ENCODE results near the gene AIFM2. TPM values are rescaled to one million over a fixed set of nuclear protein-coding genes. Genes with fewer than 3 reads are reported as not detected.

AIFM2 gene
- total and polyA plus RNA-seq, 9 of the 15 experiments (the other 6 are each of a cell fraction or from before 2014, with no cell fraction given), result 2.7 to 14.1 (median 9.2) TPM

- no peak for TF ChIP-seq PRDM10 (IDR thresholded peaks at IDR 0.05; ENCODE audit: partially characterized antibody)
- no peak for TF ChIP-seq ZBED1 (IDR thresholded peaks at IDR 0.05)
- 0 out of 4 replicates have a peak, but pooled peaks of 1 of the 2 experiments have one; percentile 10 for TF ChIP-seq KDM1A (IDR thresholded peaks at IDR 0.05)
- TF ChIP-seq RBM25 (IDR thresholded peaks at IDR 0.05; ENCODE audit: low read depth, low read length, severe bottlenecking), result no peak
- TF ChIP-seq, protein P1, sequence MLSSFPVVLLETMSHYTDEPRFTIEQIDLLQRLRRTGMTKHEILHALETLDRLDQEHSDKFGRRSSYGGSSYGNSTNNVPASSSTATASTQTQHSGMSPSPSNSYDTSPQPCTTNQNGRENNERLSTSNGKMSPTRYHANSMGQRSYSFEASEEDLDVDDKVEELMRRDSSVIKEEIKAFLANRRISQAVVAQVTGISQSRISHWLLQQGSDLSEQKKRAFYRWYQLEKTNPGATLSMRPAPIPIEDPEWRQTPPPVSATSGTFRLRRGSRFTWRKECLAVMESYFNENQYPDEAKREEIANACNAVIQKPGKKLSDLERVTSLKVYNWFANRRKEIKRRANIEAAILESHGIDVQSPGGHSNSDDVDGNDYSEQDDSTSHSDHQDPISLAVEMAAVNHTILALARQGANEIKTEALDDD (IDR thresholded peaks at IDR 0.05), result 0 out of 2 replicates have a peak, but pooled peaks have one; percentile 43
- no peak for TF ChIP-seq RNF2 (IDR thresholded peaks at IDR 0.05)
- no peak for TF ChIP-seq ZBTB2 (IDR thresholded peaks at IDR 0.05)
- no peak for TF ChIP-seq HMGN3 (IDR thresholded peaks at IDR 0.05; ENCODE audit: borderline replicate concordance, extremely low read depth, insufficient read length, low read depth, low read length)
- TF ChIP-seq MEF2A (IDR thresholded peaks at IDR 0.05; ENCODE audit: control insufficient read depth, low read depth, low read length), result no peak
These were observed 25.5 kb upstream of the AIFM2 start (continued) for GRCh38 chr10:70158113-70158512.
